Measurements from ENCODE around the gene MYCN.

MYCN gene

GRCh38 chr2:15976354-15976753 lies 36.0 kb downstream of the MYCN start:
- no peak for DNase-seq (ENCODE audit: low read depth, low spot score)

GRCh38 chr2:15979051-15979758 lies 38.9 kb downstream of the MYCN start:
- DNase-seq (ENCODE audit: low read depth, low spot score) = no peak

DNA sequence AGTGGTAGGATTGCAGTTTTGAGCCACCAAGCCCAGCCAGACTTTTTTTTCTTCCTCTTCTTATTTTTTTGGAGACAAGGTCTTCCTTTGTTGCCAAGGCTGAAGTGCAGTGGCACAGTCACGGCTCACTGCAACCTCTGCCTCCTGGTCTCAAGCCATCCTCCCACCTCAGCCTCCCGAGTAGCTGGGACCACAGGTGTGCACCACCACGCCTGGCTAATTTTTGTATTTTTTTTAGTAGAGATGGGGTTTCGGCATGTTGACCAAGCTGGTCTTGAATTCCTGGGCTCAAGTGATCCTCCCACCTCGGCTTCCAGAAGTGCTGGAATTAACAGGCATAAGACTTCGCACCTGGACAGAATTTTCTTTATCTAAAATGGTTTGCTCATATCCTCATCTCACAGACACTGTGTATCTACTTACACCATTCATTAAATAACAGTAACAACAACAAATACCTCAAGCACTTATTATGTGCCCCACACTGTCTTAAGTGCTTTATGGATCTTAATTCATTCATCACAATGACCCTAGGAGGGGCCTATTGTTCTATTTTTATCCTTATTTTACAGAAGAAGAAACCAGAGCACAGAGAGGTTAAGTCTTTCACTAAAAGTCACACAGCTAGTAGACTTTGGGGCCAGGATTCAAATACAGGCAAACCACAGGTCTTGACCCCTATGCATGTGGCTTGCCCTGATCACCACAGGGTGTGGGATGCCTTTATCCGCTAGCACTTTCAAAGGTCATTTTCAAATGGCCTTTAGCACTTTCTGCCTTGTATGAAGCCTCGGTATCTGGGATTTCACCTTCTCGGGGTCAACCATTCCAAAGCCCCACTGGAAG lies 39.6 kb downstream of the MYCN start:
- DNase-seq (ENCODE audit: low read depth, low spot score) = no peak

DNA sequence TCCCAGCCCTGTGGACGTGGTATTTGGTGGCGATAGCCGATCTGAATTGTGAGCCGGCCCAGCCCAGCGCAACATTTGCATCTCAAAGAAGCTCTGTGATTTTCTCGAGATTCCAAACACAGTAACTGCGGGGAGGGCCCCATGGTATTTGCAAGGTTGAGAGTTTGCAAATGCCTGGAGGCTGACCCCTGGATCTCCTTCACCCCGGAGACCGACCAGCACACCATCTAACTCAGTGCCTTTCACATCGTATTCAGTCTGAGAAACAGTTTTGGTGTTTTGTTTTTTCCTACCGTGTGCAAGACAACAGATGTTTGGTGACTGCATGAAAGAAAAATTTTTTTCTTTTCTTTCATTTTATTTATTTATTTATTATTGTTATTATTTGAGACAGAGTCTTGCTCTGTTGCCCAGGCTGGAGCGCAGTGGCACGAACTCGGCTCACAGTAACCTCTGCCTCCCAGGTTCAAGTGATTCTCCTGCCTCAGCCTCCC lies 40.3 kb downstream of the MYCN start:
- DNase-seq (ENCODE audit: low read depth, low spot score) = no peak

DNA sequence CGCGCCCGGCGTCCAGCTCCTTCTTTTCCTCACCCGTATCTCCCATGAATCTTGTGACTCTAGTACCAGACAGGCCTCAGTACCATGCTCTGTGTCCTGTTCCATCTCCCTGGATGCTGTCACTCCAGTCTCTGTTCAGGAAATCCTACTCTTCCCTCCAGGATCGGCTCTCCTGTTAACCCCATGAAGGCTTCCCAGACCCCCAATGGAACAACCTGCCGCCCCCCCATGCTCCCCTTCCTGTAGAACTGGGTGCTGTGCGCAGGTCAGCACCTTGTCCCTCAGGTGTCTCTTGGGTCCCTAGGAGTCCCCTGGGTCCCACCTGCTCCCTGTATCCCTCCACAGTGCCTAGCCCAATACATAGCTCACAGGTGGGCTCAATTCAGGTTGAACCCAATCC lies 41.3 kb downstream of the MYCN start:
- no peak for DNase-seq (ENCODE audit: low read depth, low spot score)

- no peak for DNase-seq (ENCODE audit: low read depth, low spot score)
These were observed 42.1 kb downstream of the MYCN start for GRCh38 chr2:15982285-15983044.

DNA sequence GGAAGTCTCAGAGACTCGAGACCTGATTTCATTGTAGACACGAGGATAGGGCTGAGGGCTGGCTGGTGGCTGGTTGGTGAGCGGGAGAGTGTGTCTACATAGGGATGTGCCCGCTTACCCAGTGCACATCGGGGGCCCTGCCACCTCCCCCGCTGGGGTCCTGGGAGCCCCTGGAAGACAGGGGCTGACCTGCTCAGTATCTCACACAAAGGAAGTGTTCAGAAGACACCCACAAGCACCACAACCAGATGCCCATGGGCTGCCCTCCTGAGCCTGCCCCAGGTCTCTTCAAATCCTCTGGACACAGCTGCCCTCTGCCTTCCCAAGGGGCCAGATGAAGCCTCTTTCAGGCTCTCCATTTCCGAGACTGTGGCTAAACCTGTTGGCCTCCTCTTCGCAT lies 43.1 kb downstream of the MYCN start:
- no peak for DNase-seq (ENCODE audit: low read depth, low spot score)

DNA sequence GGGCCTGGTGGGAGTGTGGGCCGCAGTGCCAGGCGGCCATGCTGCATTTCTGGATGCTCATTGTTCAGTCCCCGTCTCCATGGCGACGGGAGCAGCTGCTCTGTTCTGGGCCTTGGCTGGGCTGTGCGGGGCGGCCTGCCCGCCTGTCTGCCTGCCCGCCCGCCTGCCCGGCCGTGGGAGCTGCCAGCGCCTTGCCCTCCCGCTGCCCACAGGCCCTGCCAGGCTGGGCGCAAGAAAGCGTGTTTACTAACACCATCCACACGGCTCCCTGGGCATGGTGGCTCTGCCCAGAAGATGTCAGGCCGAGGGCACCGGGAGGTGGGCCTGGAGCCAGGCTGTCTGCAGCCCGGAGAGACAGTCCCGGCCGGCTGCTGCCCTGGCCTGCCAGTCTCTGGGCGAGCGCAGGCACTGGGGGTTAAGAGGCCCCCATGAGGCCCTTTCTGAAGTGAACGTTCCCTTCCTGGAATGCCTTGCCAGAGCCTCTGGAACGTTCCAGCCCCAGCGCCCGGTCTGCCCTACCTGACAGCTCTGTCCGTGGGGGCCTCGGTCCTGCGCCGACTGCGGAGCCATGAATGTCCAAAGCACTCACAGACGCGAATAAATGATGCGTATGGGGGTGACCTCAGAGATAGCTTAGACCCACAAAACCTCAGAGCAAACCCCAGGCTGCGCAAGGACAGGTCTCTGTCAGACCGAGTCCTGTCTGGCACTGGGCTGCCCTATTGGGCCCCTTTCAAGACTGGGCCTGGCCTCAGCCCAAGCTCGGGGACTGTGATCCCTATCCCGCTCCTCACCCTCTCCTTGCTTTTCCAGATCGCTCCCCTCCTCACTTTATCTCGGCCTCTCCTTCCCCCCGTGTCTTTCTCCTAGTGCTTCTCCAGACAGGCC lies 44.3 kb downstream of the MYCN start:
- DNase-seq (ENCODE audit: low read depth, low spot score) = no peak

GRCh38 chr2:15985531-15985930 lies 45.2 kb downstream of the MYCN start:
- no peak for DNase-seq (ENCODE audit: low read depth, low spot score)

DNA sequence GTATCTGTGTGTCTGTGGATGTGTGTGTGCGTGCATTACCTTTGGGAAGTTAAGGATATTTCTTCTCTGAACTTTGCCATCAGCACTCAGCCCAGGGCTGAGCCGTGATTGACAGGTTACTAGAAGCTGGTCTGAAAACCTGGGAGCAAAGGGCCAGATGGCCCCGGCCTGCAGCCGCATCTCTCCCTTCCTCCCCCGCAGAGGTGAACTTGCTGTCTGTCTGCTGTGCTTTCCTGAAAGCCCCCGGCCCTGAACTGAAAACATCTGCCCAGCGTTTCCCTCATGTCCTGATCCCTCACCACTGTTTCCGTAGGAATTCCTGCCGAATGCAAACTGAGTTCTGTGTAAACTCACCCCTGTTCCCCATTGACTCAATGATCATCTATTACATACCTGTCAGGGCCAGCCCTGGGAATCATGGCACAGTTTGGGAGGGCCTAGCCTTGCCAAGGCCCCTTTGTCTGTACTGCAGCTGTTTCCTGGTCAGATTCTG lies 45.8 kb downstream of the MYCN start:
- no peak for DNase-seq (ENCODE audit: low read depth, low spot score)

GRCh38 chr2:15986644-15987043 lies 46.3 kb downstream of the MYCN start:
- DNase-seq (ENCODE audit: low read depth, low spot score) = no peak

DNA sequence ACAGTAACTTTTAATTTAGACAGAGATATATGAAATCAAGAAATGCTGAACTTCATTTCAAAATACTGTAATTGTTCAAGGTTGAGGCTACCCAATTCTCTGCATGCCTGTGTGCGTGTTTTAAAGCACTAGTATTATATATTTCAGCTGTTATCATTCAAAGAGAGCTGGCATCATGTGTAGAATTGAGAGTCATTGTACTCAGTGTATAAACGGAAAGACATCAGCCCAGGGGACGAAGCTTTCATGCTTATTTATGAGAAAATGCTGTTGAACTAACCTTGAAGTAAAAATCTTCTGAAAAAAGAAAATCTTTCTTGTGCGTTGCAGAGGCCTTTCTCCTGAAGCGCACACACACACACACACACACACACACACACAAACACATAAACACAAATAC lies 48.4 kb downstream of the MYCN start:
- no peak for DNase-seq (ENCODE audit: low read depth, low spot score)

GRCh38 chr2:15989559-15989958 lies 49.2 kb downstream of the MYCN start:
- DNase-seq (ENCODE audit: low read depth, low spot score) = no peak

GRCh38 chr2:15990151-15991101 lies 50.1 kb downstream of the MYCN start:
- DNase-seq (ENCODE audit: low read depth, low spot score) = no peak

DNA sequence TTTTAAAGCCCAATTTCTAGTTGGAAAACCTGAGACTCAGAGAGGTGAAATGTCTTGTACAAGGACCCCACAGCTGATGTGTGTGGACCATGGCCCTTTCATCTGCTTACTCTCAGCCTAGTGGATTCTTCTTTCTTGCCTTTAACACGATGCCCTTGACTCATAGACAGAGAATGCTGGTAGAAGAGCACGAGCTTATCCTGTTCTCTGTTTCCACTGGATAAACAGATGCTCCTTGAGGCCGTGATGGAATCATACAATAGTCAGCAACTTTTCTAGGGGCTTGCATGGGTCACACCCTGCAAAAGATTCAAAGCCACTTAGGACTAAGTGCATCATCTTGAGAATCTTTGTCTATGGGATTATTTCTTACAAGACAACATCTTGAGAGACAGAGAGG lies 50.9 kb downstream of the MYCN start:
- no peak for DNase-seq (ENCODE audit: low read depth, low spot score)

DNA sequence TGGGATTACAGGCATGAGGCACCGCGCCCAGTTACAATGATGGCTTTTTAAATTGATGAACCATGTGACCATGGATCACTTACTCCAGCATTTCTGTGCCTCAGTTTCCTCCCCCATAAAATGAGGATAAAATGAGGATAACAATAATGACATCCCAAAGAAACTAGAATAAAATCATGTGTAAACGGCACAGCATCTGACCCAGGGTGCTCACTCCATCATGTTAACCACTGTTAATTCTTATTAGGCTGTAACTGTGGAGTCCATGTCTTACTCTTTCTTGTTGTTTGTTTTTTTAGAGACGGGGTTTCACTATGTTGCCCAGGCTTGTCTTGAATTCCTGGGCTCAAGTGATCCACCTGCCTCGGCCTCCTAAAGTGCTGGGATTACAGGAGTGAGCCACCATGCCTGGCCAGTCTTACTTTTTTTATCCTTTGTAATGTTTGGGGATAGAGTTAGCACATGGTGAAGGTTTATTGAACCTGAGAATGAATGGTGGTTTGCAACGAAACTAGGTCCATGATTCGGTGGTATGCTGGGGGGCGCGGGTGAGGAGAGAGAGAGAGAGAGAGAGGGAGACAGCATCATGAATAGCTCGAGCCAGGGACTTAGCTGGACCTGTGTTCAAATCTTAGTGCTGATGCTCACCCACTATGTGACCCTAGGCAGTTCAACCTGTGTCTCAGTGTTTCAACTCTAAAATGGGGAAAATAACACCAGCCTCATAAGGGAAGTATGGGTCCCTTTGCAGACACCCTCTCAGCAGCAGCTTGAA lies 52.3 kb downstream of the MYCN start:
- DNase-seq (ENCODE audit: low read depth, low spot score) = no peak

DNA sequence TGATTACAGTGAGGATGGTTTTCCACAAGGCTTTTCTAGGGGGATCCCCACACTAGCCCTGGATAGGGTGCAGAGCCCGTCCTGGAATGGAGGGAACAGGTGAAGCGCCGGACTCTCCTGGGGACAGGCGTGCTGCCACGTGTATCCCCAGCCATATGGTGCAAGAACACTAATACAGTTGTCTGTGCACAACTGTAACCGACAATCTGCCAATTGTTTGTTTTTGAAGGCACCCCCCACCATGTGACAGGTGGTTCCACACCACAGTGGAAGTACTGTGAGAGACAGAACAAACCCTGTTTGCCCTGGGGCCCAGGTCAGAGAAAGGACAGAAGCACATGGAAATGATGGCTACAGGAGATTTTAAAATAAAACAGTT lies 52.9 kb downstream of the MYCN start:
- DNase-seq (ENCODE audit: low read depth, low spot score) = no peak

DNA sequence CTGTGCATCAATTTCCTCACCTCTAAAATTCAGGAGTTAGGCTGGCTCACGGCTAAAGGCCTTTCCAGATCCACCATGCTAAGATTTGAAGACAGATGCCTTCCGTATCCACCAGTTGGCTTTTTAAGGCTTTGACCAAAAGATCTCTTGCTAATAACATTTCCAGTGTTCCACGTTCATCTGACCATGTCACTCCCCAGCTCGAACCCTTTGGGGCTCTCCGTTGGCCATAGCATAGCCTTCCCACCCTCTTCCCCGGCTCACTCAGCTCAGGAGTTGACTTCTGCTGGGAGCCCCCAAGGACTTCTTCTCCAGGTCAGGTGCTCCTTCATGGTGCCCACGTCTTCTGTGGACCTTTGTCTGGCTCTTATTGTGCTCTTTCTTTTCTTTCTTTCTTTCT lies 53.3 kb downstream of the MYCN start:
- DNase-seq (ENCODE audit: low read depth, low spot score) = no peak

GRCh38 chr2:15995603-15996002 lies 55.3 kb downstream of the MYCN start:
- no peak for DNase-seq (ENCODE audit: low read depth, low spot score)

All from brain pericyte (primary cell).